ENCODE results near the gene RASGEF1B. TPM values are rescaled to one million over a fixed set of nuclear protein-coding genes. Genes with fewer than 3 reads are reported as not detected.

RASGEF1B gene
- 3.8 to 6.9 TPM (median 4.0 TPM) in 3 replicates for total RNA-seq (2021)
- percentile 40 among the genes with signal in this experiment for Bru-seq, nascent RNA
- long read RNA-seq, experiment 1, partial matches to known transcripts = 1 of 8 reads
- long read RNA-seq, experiment 1, other reads (novel, unspliced or antisense) = 6 of 8 reads
- long read RNA-seq, experiment 2, partial matches to known transcripts = 0 of 2 reads
- long read RNA-seq, experiment 2, other reads (novel, unspliced or antisense) = 2 of 2 reads
- long read RNA-seq, experiment 3, partial matches to known transcripts = 1 of 2 reads
- long read RNA-seq, experiment 3, other reads (novel, unspliced or antisense) = 1 of 2 reads

DNA sequence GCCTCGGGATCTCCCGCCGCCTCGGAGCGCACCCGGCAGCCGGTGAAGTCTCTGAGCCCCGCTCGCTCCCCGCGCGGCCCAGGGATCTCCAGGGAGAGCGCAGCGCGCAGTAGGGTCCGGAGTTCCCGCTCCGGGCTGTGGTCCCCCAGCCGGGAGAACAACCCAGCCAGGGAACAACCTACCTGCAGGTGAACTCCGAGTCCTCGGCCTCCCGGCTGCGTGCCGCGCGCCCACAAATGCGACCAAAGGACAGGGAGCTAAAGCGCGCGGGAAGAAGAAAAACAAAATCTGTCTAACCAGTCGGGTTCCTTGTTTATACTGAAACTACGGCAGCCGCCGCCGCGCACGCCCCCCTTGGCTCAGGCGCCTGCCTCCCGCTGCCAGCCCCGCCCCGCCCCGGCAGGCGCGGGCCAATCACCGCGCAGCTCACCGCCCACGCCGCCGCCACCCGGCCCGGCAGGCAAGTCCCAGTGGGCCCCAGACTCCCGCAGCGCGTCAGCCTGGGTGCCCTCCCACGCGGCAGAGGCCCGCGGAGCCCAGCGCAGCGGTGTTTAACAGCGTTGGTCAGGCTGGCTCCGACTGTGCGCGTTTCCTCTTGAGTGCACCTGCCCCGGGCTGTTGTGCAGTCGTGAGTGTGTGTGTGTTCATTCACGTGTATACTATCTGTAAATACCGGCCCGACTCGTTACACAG is at the start of gene RASGEF1B:
TSS of gene RASGEF1B (minus strand) at position 320 of the 693 bp plus-strand sequence. CDS start 12,399 bp downstream, outside the sequence.
- no peaks in the 10 kb centered on the region for H3K36me3 Mint-ChIP-seq
- H3K9me3 Mint-ChIP-seq = 0 out of 2 replicates have a peak, but pooled peaks cover 3% of the 10 kb centered on the region
- POLR2A ChIA-PET = interaction anchor here (0.5 kb wide), 1 partner anchor 45 kb away, joined by 4 read pairs; no protein-coding TSS in a partner anchor
- peaks cover 38% of the 10 kb centered on the region for H3K4me1 Mint-ChIP-seq
- CTCF ChIA-PET = interaction anchor here (0.8 to 2.7 kb wide), 13 partner anchors 19 to 796 kb away, joined by 3 to 14 read pairs (median 3); no protein-coding TSS in a partner anchor
- H3K27ac Mint-ChIP-seq = peak within 1 kb of the TSS; percentile 76
- H3K4me3 Mint-ChIP-seq = peak within 1 kb of the TSS; percentile 78
- DNase-seq (ENCODE audit: low spot score) (peak; percentile 67), ATAC-seq (peak; percentile 75)
- H3K27me3 Mint-ChIP-seq (ENCODE audit: low read depth) = peaks cover 18% of the 10 kb centered on the region
- TF ChIP-seq, protein P1, sequence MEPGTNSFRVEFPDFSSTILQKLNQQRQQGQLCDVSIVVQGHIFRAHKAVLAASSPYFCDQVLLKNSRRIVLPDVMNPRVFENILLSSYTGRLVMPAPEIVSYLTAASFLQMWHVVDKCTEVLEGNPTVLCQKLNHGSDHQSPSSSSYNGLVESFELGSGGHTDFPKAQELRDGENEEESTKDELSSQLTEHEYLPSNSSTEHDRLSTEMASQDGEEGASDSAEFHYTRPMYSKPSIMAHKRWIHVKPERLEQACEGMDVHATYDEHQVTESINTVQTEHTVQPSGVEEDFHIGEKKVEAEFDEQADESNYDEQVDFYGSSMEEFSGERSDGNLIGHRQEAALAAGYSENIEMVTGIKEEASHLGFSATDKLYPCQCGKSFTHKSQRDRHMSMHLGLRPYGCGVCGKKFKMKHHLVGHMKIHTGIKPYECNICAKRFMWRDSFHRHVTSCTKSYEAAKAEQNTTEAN (CRISPR knock-in tag; IDR thresholded peaks at IDR 0.05) = peak; percentile 21; the same call in 1 of the 2 replicates
- TF ChIP-seq NFYB (CRISPR knock-in tag; conservative IDR thresholded peaks at IDR 0.05; ENCODE audit: low read depth) = peak; percentile 36; the same call in 1 of the 2 replicates
- TF ChIP-seq, protein P2, sequence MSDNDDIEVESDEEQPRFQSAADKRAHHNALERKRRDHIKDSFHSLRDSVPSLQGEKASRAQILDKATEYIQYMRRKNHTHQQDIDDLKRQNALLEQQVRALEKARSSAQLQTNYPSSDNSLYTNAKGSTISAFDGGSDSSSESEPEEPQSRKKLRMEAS (CRISPR knock-in tag; IDR thresholded peaks at IDR 0.05) = peak; percentile 72
- TF ChIP-seq, protein P3, sequence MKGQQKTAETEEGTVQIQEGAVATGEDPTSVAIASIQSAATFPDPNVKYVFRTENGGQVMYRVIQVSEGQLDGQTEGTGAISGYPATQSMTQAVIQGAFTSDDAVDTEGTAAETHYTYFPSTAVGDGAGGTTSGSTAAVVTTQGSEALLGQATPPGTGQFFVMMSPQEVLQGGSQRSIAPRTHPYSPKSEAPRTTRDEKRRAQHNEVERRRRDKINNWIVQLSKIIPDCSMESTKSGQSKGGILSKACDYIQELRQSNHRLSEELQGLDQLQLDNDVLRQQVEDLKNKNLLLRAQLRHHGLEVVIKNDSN (CRISPR knock-in tag; IDR thresholded peaks at IDR 0.05) = peak; percentile 46; the same call in 1 of the 2 replicates
- no peak for TF ChIP-seq ZNF671 (CRISPR knock-in tag; IDR thresholded peaks at IDR 0.05)
- TF ChIP-seq JAZF1 (CRISPR knock-in tag; IDR thresholded peaks at IDR 0.05) = no peak
- TF ChIP-seq, protein P4, sequence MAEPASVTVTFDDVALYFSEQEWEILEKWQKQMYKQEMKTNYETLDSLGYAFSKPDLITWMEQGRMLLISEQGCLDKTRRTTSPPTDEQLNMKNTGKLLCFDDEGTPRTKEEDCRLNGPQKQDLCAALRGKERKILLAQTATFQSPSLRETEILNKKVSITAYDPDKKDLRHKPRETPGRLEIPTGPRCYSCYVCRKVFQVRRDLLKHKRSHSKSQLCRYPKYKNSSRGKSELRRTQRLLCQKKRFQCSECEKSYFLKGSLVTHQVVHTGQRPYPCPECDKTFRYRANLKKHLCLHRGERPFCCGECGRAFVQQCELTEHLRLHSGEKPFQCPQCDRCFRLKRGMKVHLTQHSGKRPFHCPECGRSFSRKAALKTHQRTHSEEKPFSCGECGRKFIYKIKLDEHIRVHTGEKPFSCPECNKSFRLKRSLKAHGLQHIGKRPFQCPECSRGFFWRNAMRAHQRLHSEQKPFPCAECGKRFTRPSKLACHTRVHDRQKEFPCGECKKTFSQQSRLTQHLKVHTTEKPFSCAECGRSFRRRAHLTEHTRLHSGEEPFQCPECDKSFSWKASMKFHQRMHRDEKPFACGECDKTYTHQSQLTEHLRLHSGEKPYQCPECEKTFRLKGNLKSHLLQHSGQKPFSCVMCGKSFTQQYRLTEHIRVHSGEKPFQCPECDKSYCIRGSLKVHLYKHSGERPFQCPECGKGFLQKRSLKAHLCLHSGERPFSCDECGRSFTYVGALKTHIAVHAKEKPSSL (CRISPR knock-in tag; conservative IDR thresholded peaks at IDR 0.05) = no peak
- TF ChIP-seq, protein P5, sequence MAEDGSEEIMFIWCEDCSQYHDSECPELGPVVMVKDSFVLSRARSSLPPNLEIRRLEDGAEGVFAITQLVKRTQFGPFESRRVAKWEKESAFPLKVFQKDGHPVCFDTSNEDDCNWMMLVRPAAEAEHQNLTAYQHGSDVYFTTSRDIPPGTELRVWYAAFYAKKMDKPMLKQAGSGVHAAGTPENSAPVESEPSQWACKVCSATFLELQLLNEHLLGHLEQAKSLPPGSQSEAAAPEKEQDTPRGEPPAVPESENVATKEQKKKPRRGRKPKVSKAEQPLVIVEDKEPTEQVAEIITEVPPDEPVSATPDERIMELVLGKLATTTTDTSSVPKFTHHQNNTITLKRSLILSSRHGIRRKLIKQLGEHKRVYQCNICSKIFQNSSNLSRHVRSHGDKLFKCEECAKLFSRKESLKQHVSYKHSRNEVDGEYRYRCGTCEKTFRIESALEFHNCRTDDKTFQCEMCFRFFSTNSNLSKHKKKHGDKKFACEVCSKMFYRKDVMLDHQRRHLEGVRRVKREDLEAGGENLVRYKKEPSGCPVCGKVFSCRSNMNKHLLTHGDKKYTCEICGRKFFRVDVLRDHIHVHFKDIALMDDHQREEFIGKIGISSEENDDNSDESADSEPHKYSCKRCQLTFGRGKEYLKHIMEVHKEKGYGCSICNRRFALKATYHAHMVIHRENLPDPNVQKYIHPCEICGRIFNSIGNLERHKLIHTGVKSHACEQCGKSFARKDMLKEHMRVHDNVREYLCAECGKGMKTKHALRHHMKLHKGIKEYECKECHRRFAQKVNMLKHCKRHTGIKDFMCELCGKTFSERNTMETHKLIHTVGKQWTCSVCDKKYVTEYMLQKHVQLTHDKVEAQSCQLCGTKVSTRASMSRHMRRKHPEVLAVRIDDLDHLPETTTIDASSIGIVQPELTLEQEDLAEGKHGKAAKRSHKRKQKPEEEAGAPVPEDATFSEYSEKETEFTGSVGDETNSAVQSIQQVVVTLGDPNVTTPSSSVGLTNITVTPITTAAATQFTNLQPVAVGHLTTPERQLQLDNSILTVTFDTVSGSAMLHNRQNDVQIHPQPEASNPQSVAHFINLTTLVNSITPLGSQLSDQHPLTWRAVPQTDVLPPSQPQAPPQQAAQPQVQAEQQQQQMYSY (CRISPR knock-in tag; IDR thresholded peaks at IDR 0.05) = no peak
- TF ChIP-seq TEAD1 (CRISPR knock-in tag; IDR thresholded peaks at IDR 0.05) = peak; percentile 90
- TF ChIP-seq ZNF219 (CRISPR knock-in tag; IDR thresholded peaks at IDR 0.05; ENCODE audit: borderline replicate concordance) = peak; percentile 48; the same call in 1 of the 2 replicates
- TF ChIP-seq, protein P6, sequence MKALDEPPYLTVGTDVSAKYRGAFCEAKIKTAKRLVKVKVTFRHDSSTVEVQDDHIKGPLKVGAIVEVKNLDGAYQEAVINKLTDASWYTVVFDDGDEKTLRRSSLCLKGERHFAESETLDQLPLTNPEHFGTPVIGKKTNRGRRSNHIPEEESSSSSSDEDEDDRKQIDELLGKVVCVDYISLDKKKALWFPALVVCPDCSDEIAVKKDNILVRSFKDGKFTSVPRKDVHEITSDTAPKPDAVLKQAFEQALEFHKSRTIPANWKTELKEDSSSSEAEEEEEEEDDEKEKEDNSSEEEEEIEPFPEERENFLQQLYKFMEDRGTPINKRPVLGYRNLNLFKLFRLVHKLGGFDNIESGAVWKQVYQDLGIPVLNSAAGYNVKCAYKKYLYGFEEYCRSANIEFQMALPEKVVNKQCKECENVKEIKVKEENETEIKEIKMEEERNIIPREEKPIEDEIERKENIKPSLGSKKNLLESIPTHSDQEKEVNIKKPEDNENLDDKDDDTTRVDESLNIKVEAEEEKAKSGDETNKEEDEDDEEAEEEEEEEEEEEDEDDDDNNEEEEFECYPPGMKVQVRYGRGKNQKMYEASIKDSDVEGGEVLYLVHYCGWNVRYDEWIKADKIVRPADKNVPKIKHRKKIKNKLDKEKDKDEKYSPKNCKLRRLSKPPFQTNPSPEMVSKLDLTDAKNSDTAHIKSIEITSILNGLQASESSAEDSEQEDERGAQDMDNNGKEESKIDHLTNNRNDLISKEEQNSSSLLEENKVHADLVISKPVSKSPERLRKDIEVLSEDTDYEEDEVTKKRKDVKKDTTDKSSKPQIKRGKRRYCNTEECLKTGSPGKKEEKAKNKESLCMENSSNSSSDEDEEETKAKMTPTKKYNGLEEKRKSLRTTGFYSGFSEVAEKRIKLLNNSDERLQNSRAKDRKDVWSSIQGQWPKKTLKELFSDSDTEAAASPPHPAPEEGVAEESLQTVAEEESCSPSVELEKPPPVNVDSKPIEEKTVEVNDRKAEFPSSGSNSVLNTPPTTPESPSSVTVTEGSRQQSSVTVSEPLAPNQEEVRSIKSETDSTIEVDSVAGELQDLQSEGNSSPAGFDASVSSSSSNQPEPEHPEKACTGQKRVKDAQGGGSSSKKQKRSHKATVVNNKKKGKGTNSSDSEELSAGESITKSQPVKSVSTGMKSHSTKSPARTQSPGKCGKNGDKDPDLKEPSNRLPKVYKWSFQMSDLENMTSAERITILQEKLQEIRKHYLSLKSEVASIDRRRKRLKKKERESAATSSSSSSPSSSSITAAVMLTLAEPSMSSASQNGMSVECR (CRISPR knock-in tag; IDR thresholded peaks at IDR 0.05; ENCODE audit: borderline replicate concordance) = peak; percentile 88
- no peak for TF ChIP-seq TP53 (CRISPR knock-in tag; IDR thresholded peaks at IDR 0.05)
- 0 out of 2 replicates have a peak, but pooled peaks have one; percentile 59 for TF ChIP-seq ESRRA (CRISPR knock-in tag; IDR thresholded peaks at IDR 0.05; ENCODE audit: borderline replicate concordance)
- peak; percentile 83 for TF ChIP-seq ZNF423 (CRISPR knock-in tag; IDR thresholded peaks at IDR 0.05)
- no peak for TF ChIP-seq OVOL2 (CRISPR knock-in tag; IDR thresholded peaks at IDR 0.05; ENCODE audit: borderline replicate concordance)
- TF ChIP-seq ZNF416 (CRISPR knock-in tag; IDR thresholded peaks at IDR 0.05) = no peak
- no peak for TF ChIP-seq CREM (CRISPR knock-in tag; IDR thresholded peaks at IDR 0.05)
- TF ChIP-seq, protein P7, sequence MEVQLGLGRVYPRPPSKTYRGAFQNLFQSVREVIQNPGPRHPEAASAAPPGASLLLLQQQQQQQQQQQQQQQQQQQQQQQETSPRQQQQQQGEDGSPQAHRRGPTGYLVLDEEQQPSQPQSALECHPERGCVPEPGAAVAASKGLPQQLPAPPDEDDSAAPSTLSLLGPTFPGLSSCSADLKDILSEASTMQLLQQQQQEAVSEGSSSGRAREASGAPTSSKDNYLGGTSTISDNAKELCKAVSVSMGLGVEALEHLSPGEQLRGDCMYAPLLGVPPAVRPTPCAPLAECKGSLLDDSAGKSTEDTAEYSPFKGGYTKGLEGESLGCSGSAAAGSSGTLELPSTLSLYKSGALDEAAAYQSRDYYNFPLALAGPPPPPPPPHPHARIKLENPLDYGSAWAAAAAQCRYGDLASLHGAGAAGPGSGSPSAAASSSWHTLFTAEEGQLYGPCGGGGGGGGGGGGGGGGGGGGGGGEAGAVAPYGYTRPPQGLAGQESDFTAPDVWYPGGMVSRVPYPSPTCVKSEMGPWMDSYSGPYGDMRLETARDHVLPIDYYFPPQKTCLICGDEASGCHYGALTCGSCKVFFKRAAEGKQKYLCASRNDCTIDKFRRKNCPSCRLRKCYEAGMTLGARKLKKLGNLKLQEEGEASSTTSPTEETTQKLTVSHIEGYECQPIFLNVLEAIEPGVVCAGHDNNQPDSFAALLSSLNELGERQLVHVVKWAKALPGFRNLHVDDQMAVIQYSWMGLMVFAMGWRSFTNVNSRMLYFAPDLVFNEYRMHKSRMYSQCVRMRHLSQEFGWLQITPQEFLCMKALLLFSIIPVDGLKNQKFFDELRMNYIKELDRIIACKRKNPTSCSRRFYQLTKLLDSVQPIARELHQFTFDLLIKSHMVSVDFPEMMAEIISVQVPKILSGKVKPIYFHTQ (CRISPR knock-in tag; IDR thresholded peaks at IDR 0.05) = no peak
- no peak for TF ChIP-seq RELA (CRISPR knock-in tag; IDR thresholded peaks at IDR 0.05; ENCODE audit: borderline replicate concordance)

All from WTC11 (cell line).